H9 (cell line): ENCODE measurements around the gene SF3B5. TPM values are rescaled to one million over a fixed set of nuclear protein-coding genes. Genes with fewer than 3 reads are reported as not detected.

Experiments used
- DNase-seq: peaks from one replicate; pipeline ENCODE4 v3.0.0-alpha.2; 2017
- H2AFZ ChIP-seq: one replicate; pipeline ENCODE4 v1.6.1; 2013; ENCODE audit warnings: mild to moderate bottlenecking, low read length, control low read depth, moderate library complexity
- H2AK5ac ChIP-seq: 2 replicates; pipeline ENCODE4 v1.6.1; 2013; ENCODE audit warnings: low read length, control low read depth, mixed read lengths; ENCODE audit not compliant: insufficient read length
- H2BK120ac ChIP-seq: one replicate; pipeline ENCODE4 v1.6.1; 2013; ENCODE audit warnings: low read depth, mild to moderate bottlenecking, low read length, control low read depth, inconsistent platforms; ENCODE audit not compliant: poor library complexity, severe bottlenecking
- H2BK12ac ChIP-seq: 2 replicates; pipeline ENCODE4 v1.6.1; 2013; ENCODE audit warnings: low read length, control low read depth, mixed read lengths, low read depth; ENCODE audit not compliant: insufficient read length
- H2BK15ac ChIP-seq: 2 replicates; pipeline ENCODE4 v1.6.1; 2013; ENCODE audit warnings: low read depth, low read length, control low read depth
- H2BK20ac ChIP-seq: one replicate; pipeline ENCODE4 v1.6.1; 2013; ENCODE audit warnings: low read depth, mild to moderate bottlenecking, low read length, control low read depth, inconsistent platforms; ENCODE audit not compliant: poor library complexity, severe bottlenecking
- H2BK5ac ChIP-seq: 2 replicates; pipeline ENCODE4 v1.6.1; 2013; ENCODE audit warnings: low read length, control low read depth, mixed read lengths; ENCODE audit not compliant: insufficient read length
- H3K14ac ChIP-seq: 2 replicates; pipeline ENCODE4 v1.6.1; 2013; ENCODE audit warnings: low read length, control low read depth; ENCODE audit not compliant: insufficient read depth
- H3K18ac ChIP-seq: 2 replicates; pipeline ENCODE4 v1.6.1; 2013; ENCODE audit warnings: low read depth, mild to moderate bottlenecking, mixed read lengths, low read length, control low read depth; ENCODE audit not compliant: insufficient read length
- H3K23ac ChIP-seq: 2 replicates; pipeline ENCODE4 v1.6.1; 2013; ENCODE audit warnings: low read length, control low read depth, mixed read lengths, low read depth; ENCODE audit not compliant: insufficient read length
- H3K23me2 ChIP-seq: 2 replicates; pipeline ENCODE4 v1.6.1; 2013; ENCODE audit warnings: low read depth, mild to moderate bottlenecking, mixed read lengths, low read length, control low read depth; ENCODE audit not compliant: insufficient read length, poor library complexity, severe bottlenecking
- H3K27ac ChIP-seq: 2 replicates; pipeline ENCODE4 v1.5.1; 2013; ENCODE audit warnings: low read length, control low read depth, mixed read lengths, low read depth; ENCODE audit not compliant: insufficient read length
- H3K27me3 ChIP-seq: 2 replicates; pipeline ENCODE4 v1.6.1; 2013; ENCODE audit warnings: low read length, control low read depth, inconsistent platforms; ENCODE audit not compliant: insufficient read depth
- H3K4ac ChIP-seq: 2 replicates; pipeline ENCODE4 v1.6.1; 2013; ENCODE audit warnings: low read depth, mild to moderate bottlenecking, control low read depth, inconsistent platforms, low read length, moderate library complexity
- H3K4me1 ChIP-seq: 2 replicates; pipeline ENCODE4 v1.6.1; 2013; ENCODE audit warnings: low read length, control low read depth, inconsistent platforms; ENCODE audit not compliant: insufficient read depth
- H3K4me2 ChIP-seq: 2 replicates; pipeline ENCODE4 v1.6.1; 2013; ENCODE audit warnings: low read length, control low read depth, mixed read lengths; ENCODE audit not compliant: insufficient read length, insufficient read depth
- H3K56ac ChIP-seq: 2 replicates; pipeline ENCODE4 v1.6.1; 2013; ENCODE audit warnings: low read depth, mild to moderate bottlenecking, mixed read lengths, low read length, control low read depth; ENCODE audit not compliant: insufficient read length
- H3K79me1 ChIP-seq: 2 replicates; pipeline ENCODE4 v1.6.1; 2013; ENCODE audit warnings: low read depth, mild to moderate bottlenecking, moderate library complexity, low read length, control low read depth, inconsistent platforms; ENCODE audit not compliant: insufficient read depth, poor library complexity, severe bottlenecking
- H3K79me2 ChIP-seq: 2 replicates; pipeline ENCODE4 v1.6.1; 2013; ENCODE audit warnings: low read length, control low read depth, inconsistent platforms; ENCODE audit not compliant: insufficient read depth
- H3K9ac ChIP-seq: 2 replicates; pipeline ENCODE4 v1.6.1; 2013; ENCODE audit warnings: low read length, control low read depth, mixed read lengths; ENCODE audit not compliant: insufficient read length; ENCODE audit errors: extremely low read depth
- H3K9me3 ChIP-seq: one replicate; pipeline ENCODE4 v1.6.1; 2013; ENCODE audit warnings: low read depth, low read length, inconsistent platforms; ENCODE audit not compliant: control insufficient read depth
- H3T11ph ChIP-seq: one replicate; pipeline ENCODE4 v1.6.1; 2013; ENCODE audit warnings: mild to moderate bottlenecking, low read length, control low read depth, inconsistent platforms
- H4K20me1 ChIP-seq: one replicate; pipeline ENCODE4 v1.6.1; 2013; ENCODE audit not compliant: control insufficient read depth, insufficient read length, insufficient read depth
- H4K5ac ChIP-seq: 2 replicates; pipeline ENCODE4 v1.6.1; 2013; ENCODE audit warnings: low read depth, mild to moderate bottlenecking, mixed read lengths, low read length, control low read depth; ENCODE audit not compliant: insufficient read length
- H4K8ac ChIP-seq: replicated peaks from 2 replicates; pipeline ENCODE4 v1.6.1; 2013; ENCODE audit warnings: low read length, control low read depth, mixed read lengths, low read depth; ENCODE audit not compliant: insufficient read length
- H4K91ac ChIP-seq: 2 replicates; pipeline ENCODE4 v1.6.1; 2013; ENCODE audit warnings: low read depth, mild to moderate bottlenecking, moderate library complexity, mixed read lengths, low read length, control low read depth; ENCODE audit not compliant: insufficient read length
- H3K27ac Mint-ChIP-seq, 3 experiments: 2 replicates in 2 of 3; 3 replicates in 1 of 3; pipeline ENCODE4 v1.8.0; 2020 to 2021; ENCODE audit warnings: mixed read lengths in 3 of 3, mild to moderate bottlenecking in 1 of 3, moderate library complexity in 1 of 3
- H3K27me3 Mint-ChIP-seq: 2 replicates; pipeline ENCODE4 v1.8.0; 2021; ENCODE audit warnings: low read depth, mild to moderate bottlenecking, moderate library complexity, mixed read lengths
- H3K36me3 Mint-ChIP-seq, 3 experiments: 2 replicates in 2 of 3; 3 replicates in 1 of 3; pipeline ENCODE4 v1.8.0; 2020 to 2021; ENCODE audit warnings: low read depth in 3 of 3, mixed read lengths in 3 of 3; ENCODE audit not compliant: insufficient read depth in 1 of 3
- H3K4me1 Mint-ChIP-seq, 2 experiments: 2 replicates each; pipeline ENCODE4 v1.8.0; 2020; ENCODE audit warnings: mixed read lengths in 2 of 2
- H3K4me3 Mint-ChIP-seq, 2 experiments: 2 replicates in 1 of 2; 3 replicates in 1 of 2; pipeline ENCODE4 v1.8.0; 2020 to 2021; ENCODE audit warnings: mild to moderate bottlenecking in 2 of 2, mixed read lengths in 2 of 2, moderate library complexity in 1 of 2
- H3K9me3 Mint-ChIP-seq, 2 experiments: 2 replicates in 1 of 2; 3 replicates in 1 of 2; pipeline ENCODE4 v1.8.0; 2020; ENCODE audit warnings: mild to moderate bottlenecking in 2 of 2, mixed read lengths in 2 of 2, moderate library complexity in 1 of 2
- CTCF ChIP-seq: fragments of 200-600 bp; sonication (generic); conservative IDR thresholded peaks from 3 replicates; pipeline ENCODE4 v1.8.0; 2021; ENCODE audit warnings: antibody characterized with exemption, mild to moderate bottlenecking
- WGBS: extraction: QIAGEN DNeasy Blood & Tissue Kit; methylation state at CpG from one replicate; pipeline ENCODE4 v1.1.7; 2013; ENCODE audit warnings: missing lambda C conversion rate, low lambda C conversion rate, mixed read lengths; ENCODE audit not compliant: insufficient read length; ENCODE audit errors: extremely low coverage; 5-methylcytosine and 5-hydroxymethylcytosine counted together
- total RNA-seq: library from RNA; stranded (reverse); gene quantifications from 2 replicates; pipeline ENCODE4 v1.2.1, GENCODE V29; 2021

SF3B5 gene
- total RNA-seq, 1 experiment from 2014 or later: 145 TPM

- Histone ChIP-seq H2BK15ac (no peak overlapping the region), H3K23me2 (no peaks in the 10 kb centered on the region), H3K18ac (no peak overlapping the region), H3K14ac (no peak overlapping the region), H2AK5ac (no peak overlapping the region), H3K27ac (no peak overlapping the region), H2BK5ac (no peak overlapping the region), H3K4me2 (no peak overlapping the region), H2BK120ac (no peak overlapping the region), H2BK20ac (no peak overlapping the region), H4K8ac (no peak overlapping the region), H3K23ac (no peak overlapping the region), H3K4ac (no peak overlapping the region), H4K91ac (no peak overlapping the region), H3T11ph (no peak overlapping the region), H3K79me1 (no peaks in the 10 kb centered on the region), H3K9me3 (no peaks in the 10 kb centered on the region), H4K20me1 (no peaks in the 10 kb centered on the region), H3K27me3 (no peaks in the 10 kb centered on the region), H3K9ac (no peak overlapping the region), H4K5ac (no peak overlapping the region), H3K4me1 (no peaks in the 10 kb centered on the region), H2BK12ac (no peak overlapping the region), H3K79me2 (no peaks in the 10 kb centered on the region), H2AFZ (no peak overlapping the region), H3K56ac (no peak overlapping the region)
- no peak overlapping the region for H3K27ac Mint-ChIP-seq
- no peak overlapping the region for H3K4me3 Mint-ChIP-seq
- DNase-seq: no peak
- no peaks in the 10 kb centered on the region for H3K9me3 Mint-ChIP-seq
- WGBS: no CpG with 5 or more reads among the region's 2 CpGs
- no peak for TF ChIP-seq CTCF
- H3K36me3 Mint-ChIP-seq: no peaks in the 10 kb centered on the region; a peak in 1 of 7 replicates
- no peaks in the 10 kb centered on the region; the same call in 1 of the 2 replicates for H3K27me3 Mint-ChIP-seq
- H3K4me1 Mint-ChIP-seq: no peaks in the 10 kb centered on the region
Measured at GRCh38 chr6:144123421-144123820, 28.0 kb upstream of the SF3B5 start.
